Activated T-cell treated with anti-CD3 and anti-CD28 coated beads for 4 hours (primary cell): ENCODE results near the gene PTRHD1.

Experiments used
- DNase-seq: peaks from one replicate; pipeline ENCODE4 v3.0.0-alpha.2; 2020

The PTRHD1 gene

DNA sequence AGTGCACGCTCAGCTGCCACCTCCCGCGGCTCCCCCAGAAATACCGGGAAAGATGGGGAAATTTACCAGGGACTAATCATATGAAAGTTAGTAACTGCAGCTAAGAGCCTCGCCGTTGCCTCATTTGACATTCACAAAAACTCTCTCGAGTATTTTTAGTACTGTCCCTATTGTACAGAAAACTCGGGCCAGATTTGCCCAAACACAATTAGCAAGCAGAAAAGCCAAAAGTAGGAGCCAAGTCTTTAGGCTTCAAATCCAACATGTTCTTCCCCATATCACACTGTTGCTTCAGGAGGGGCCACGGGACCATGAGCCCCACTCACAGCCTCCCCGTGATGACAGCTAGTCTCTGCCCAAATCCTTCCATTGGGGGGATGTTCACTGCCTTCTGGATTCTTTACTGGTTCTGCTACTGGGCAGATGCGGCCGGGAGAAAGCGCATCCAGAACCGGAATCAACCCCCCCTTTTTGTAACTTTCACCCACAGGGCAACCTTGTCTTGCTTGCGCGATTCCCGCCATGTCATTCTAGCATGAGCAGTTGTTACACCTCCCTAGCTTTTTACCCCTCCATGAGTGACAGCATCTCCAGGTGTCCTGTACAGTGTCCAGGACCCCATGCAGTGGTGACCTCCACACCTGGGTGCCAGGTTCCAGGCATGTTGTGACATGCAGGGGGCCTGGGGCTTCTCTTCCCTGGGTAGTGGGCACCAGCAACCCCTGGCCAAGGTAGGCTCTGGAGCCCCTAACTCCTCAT lies 35.2 kb upstream of the PTRHD1 start:
- no peak for DNase-seq

DNA sequence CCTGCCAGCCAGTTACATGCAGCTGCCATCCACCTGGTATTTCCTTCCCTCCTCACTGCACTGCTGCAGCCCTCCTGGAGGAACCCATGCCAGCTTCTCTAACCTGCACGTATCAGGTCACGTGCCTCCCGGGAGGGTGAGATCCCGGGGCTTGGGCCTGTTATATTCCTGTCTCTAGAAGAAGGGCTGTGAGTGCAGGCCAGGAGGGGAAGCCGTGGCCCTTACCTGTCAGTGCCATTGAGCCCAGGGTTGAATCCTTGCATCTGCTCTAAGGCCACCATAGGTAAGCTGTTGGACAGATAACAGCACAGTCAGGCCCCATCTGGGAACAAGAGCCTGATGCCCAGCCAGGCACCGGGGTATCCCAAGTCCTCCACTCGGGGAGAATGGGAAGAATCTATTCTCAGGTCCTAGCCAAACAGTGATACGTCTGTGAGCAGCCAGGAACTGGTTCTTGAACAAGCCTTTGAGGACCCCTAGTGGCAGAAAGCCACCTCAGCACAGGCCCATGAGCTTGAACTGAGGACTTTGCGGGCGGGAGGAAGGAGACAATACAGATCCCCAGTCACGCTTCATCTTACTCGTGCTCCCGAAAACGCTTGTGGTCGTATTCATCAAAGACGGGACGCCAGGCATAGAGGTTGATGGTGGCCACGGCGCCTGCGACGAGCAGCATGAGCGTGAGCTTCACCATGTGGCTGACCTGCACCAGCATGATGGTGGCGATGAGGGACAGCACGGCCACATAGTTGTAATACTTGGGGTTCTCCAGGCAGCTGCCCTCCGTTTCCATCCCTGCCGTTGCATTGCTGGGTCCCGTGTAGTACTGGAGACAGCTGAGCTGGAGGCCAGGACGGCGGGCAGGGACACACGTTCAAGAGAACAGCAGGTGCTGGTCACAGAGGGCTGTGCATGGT lies 34.4 kb upstream of the PTRHD1 start:
- DNase-seq = peak; percentile 63

DNA sequence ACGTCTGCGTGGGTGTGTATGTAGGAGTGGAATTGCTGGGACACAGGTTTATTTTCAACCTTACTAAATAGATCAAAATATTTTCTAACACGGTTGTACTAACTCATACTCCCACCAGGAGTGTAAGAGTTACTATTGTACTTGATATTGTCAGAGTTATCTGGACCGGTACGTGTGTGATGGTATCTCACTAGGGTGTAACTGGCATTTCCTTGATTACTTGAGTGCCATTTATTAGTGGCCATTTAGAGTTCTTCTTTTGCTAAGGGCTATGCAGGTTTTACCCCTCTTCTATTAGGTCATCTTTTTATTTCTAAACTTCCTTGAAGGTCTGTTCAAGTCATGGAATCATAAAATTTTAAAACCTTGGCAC lies 33.6 kb upstream of the PTRHD1 start:
- DNase-seq = no peak

DNA sequence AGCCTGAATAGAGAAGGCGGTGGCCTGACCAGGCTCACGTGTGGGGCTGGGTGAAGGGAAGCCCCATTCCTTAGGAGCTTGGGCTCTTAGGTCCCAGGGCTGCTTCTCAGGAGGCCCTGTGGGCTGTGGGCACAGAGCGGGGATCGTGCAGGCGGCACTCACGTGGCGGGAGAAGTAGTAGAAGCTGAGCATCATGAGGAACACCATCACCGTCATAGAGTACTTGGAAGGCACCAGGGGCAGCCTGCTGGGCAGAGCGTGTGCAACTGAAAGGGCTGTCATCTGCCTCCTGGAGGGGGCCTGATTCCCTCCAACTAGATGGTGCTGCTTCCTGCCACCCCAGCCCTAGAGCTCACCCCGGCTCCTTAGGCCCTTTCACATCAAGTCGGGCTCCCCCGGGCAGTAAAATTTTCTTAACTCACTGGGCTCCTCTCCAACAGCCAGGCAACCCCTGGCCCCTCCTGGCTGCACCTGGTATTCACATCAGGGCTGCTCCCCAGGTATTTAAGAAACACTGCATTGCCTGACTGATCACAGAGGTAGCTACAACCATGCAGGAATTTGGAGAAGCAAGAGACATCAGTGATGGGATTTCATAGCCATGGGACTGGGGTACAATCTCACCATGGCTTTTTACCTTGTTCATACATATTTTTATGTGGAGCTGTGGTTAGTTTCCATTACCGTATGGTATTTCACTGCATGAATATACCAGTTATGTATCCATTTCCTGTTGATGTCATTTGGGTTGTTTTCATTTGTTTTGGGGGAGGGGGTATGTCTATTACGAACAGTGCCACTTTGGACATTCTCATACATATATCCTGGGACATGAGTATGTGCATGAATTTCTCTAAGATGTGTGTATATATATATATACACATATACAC lies 32.9 kb upstream of the PTRHD1 start:
- no peak for DNase-seq

DNA sequence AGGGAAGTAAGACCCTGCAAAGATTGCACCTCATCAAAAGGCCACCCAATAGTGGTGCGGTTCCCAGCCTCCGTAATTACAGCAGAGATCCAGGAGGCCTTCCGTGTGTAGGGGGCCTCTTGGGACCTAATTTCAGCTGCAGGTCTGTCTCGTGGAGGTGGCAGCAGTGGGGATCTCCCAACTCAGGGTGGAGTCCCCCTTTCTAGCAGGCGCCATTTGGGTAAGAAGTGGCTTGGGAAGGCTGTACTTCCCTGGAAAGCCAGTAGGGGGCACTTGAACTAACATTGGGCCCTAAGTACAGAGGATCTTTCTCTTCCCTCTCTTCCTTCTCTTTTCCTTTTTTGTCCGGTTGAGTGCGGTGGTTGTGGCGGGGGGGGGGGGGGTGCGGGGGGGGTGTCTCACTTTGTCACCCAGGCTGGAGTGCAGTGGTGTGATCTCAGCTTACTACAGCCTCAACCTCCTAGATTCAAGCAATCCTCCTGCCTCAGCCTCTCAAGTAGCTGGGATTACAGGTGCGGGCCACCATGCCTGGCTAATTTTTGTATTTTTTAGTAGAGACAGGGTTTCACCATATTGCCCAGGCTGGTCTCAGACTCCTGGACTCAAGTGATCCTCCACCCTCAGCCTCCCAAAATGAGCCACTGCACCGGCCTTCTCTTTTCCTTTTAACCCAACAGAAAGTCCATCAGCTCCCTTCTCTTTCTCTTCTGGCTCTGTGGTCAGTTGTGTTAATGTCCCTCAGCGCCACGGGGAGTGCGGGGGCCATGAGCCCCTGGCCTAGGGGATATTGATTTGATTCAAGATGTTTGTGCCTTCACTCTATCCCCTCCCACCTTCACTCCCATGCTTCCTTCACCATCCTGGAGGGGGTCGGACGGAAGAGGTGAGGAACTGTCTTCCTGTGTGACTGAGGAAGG lies 32.0 kb upstream of the PTRHD1 start:
- DNase-seq = no peak

DNA sequence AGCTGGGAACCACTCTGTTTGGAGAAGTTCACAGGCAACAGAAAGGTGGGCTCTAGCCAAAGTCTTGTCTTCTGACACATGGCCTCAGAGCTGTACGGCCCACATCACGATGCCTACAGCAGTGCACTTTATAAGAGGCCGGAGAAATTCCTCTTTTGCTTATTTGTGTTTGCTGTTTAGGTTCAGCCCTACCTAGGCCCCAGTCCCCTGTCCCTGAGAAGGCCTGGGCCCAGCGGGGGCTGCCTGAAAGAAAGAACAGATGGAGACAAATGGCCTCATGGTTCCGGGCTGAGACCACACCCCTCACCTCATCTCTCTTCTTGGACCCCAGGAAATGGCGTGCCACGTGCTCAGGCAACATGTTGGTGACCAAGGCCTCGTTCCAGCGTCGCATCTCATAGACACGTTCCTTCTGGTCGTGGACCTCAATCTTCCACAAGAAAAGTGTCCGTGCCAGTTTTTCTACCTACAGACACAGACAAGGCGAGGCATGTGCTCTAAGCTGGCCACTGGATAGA lies 30.9 kb upstream of the PTRHD1 start:
- no peak for DNase-seq

DNA sequence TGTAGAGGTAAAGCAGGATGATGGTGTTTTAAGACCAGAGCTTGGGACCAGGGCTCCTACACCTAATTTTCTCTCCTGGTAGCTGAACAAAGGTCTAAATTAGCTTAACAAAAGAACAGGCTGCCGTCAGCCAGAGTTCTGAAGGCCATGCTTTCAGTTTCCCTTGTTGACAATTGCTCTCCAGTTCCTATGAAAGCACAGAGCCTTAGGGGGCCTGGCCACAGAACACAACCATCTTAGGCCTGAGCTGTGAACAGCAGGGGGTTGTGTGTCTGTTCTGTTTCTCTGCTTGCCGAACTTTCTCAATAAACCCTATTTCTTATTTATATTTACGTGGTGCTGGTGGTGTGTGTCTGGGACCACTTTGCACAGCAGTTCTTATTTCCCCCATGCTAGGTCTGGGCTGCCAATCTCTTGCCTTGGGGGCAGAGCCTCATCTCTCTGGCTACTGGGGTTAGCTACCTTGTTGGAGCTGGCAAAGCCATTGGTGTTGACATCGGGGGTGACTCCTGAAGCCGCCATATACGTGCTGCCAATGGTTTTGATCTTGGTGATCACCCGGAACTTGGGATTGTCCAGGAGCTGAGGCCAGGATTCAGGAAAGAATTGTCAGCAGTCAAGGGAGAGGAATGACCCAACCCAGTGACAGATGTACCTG lies 29.0 kb upstream of the PTRHD1 start:
- DNase-seq = no peak

DNA sequence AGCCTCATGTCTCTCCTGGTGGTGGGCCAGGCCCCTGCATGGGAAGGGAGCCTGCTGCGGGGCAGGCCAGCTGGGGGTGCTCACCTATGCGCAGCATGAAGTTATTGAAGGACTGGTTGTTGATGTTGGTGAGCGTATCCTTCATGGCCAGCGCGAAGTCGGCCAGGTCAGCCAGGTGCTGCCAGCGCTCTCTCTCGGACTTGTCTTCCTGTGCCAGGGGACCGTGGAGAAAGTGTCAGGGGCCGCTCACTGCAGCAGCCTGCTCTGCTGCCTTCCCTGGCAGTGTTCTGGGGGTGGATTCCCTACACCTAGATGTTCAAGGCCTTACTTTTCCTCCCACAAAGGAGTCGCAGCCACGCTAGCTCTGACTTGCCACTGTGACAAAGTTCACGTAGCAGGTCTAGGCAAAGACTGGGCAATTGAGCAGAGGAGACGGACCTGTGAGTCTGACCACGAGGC lies 28.3 kb upstream of the PTRHD1 start:
- DNase-seq = no peak

DNA sequence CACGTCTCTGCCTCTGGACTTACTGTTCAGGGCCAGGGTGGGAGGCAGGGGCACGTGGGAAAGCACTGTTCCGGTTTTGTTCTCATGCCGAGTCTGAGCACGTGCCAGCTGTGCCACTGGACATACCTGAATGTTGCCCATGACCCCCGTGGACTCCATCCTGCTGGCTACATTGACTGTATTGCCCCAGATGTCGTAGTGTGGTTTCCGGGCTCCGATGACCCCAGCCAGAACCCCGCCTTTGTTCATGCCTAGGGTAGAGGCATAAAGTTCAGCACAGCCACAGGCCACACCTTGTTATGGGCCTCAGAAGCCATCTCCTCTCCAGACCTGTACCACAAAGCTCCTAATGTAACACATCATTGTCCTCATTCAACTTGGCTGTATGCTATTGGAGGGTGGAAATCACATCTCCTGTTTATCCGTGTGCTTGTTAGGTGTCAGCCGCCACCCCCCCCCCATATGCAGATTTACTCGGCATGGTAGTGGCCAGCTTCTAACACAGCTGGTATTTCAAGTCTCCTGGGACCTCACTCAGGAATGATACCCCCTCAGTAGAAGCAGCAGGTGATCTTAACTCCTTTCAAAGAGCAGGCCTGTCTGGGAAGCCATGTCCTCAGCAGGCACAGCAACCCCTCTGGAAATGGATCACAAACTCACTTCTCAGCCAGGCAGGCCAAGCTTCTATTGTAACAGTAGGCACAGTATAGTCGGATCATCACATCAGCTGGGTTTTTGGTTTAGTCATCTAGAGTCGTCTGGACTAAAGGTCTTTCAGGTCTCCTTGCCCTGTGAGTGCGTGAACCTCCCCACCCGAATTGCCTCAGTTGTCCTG lies 27.6 kb upstream of the PTRHD1 start:
- no peak for DNase-seq

DNA sequence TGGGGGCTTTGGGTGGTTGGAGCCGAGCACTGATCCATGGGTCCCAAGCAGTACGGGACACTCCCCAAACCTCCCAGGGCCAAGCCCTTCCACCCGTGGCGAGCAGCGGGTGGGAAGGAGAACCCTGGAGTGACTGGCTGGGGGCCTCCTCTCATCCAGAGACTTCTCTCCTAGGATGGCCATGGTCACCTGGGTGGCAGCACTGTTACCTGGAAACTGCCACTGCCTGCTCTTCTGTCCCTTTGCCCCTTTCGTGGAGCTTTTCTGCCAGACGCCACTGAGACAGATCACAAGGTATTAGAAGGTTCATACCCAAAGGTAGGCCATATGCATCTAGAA lies 27.0 kb upstream of the PTRHD1 start:
- no peak for DNase-seq

DNA sequence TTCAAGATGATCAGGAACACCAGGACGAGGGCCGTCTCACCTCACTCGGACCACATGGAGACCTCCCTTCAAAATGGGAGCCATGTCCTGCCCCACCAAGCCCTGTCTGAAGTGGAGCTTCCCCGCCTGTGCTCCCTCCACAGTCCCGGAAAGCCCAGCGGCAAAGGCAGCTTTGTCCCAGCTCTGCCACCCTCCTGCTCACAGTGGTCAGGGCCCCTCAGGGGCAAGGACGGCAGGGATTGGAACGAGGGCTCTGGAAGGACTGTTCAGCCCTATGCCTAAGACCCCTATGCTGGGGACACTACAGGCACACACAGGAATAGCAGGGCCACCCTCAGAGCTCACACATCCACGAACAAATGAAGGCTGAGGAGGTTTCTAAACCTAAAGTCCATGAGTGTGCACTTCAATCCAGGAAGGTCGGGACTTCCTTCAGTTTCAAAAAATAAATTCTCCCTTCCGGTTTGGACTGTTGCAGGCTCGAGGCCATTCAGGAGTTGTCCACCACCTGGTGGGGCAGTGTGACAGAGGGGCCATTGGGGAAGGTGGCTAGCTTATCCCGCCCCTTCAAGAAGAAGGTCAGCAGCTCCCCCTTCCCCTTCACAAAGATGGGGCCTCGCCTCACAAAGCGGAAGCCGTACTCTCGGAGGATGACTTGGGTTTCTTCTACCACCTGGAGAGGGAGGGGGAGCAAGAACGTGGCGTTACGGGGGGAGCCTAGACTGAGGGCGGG lies 26.4 kb upstream of the PTRHD1 start:
- no peak for DNase-seq

DNA sequence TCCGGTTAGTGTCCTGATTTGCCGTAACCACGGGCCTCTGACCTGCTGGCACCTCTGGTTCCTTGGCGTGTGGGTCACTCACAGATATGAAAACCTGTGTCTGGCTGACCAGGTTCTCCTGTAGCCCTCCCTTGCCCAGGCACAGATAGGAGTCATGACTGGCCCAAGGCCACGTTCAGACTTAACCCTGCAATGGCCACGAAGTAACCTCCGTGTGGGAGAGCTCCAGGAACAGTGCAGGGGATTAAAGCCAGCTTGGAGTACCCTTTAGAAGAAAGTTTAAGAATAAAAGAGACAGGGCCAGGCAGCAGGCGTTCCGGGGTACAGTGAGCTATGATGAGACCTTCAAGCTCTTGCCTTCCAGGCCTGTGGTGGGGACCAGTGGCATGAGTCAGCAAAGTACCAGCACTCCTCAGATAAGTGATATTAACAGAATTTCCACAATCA lies 25.6 kb upstream of the PTRHD1 start:
- DNase-seq = no peak

DNA sequence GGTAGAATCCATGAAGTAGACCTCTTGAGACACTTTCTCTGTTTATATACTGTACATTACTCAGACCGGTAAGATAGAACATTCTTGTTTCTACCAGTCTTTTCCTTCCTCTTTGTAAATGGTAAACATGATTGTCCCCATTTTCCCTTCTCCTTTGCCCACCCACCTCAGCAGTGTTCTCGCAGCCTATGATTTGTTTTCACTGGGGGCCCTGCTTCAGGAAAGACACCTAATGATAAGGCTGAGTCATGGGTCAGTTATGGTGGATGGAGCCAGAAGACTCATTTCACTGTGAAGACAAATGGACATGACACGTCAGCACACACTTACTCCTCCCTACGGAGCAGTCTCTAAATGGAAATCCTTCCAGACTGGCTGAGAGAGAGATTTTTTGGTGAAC lies 23.7 kb upstream of the PTRHD1 start:
- DNase-seq = no peak

DNA sequence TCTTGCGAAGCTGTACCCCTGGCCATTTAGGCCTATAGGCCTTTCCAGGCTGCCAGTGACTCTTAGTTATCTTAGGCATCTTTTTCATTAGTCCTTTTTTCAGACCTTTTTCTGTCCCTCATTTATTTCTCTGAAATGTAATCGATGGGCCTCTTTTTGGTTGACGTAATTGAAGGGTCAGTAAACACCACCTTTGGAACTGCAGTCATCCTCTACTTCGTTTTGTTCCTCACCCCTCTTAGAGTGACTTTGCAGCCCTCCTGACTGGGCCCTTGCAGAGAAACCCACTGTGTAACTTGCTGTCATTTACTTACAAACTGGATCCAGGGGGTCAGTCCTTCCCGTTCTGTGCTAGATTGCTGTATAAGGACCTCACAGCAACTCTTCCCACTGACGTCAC lies 23.2 kb upstream of the PTRHD1 start:
- no peak for DNase-seq

DNA sequence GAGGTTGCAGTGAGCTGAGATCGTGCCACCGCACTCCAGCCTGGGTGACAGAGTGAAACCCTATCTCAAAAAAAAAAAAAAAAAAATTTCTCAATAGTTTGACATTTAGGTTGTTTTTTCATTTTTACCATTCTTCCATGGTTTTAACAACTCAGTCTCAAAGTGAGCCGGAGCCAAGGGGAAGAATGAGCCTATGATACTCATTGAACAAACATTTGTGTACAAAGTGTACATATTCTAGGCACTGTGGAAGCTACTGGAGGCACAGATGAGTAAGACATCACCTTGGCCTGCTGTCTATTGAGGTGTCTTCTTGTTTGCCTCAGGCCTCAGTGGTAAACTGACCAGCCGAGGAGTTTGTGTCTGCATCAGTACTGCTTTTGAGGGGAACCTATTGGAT lies 22.0 kb upstream of the PTRHD1 start:
- no peak for DNase-seq

DNA sequence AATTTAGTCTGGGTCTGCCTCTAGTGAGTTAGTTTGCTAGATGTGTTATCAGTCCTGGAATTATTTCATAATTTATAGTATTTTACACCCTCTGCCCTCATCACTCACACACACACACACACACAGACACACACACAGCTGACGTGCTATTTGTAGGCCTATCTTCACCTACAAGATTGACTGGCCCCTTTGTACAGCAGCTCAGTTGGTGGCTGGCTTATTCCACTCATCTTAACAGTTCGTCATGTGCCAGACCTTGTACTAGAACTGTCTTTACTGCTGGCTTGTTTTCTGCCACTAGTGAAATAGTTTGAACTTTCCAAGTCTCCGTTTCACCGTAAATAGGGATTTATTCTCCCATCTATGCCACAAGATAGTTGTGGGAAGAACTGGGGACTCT lies 21.3 kb upstream of the PTRHD1 start:
- no peak for DNase-seq

DNA sequence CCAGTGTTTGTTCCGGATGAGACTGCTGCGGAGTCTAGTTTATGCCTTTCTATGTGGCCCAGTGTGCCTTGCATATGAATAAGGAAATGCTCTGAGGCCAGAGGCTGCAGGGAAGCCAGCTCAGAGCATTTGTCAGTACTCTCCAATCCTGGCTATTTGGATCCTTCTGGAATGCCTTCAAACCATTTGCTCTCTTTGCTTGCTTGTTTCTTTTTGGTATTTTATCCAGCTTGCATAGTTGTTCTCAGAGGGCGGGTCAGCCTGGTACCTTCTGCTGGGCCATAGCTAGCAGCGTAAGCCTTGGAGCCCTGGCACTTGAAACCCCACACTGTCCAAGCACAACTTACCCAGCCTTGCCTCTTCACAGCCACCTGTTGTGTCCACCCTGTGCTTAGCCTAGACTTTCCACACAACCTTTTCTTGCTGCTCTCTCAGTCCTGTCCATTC lies 20.5 kb upstream of the PTRHD1 start:
- DNase-seq = no peak

DNA sequence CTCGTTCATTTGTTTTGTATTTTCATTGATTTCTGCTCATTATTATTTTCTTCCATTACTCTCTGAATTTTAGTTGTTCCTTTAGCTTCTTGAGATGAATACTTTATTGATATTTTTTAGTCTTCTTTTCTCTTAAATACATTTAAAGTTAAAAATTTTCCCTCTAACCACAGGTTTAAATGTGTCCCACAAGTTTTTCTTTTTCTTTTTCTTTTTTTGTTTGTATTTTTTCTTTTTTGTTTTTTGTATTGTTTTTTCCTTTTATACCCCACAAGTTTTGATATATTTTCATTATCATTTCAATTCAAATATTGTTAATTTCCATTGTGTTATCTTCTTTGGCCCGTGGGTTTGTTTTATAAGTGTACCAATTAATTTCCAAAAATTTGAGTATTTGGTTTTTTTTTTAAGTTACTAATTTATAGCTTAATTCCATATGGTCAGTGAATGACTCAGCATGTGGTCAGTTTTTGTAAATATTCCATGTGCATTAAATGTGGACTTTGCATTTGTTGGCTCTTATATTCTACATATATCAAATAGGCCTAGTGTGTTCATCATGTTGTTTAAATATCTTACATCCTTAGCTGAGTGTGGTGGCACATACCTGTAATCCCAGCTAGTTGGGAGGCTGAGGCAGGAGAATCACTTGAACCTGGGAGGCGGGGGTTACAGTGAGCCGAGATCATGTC lies 16.3 kb upstream of the PTRHD1 start:
- no peak for DNase-seq

DNA sequence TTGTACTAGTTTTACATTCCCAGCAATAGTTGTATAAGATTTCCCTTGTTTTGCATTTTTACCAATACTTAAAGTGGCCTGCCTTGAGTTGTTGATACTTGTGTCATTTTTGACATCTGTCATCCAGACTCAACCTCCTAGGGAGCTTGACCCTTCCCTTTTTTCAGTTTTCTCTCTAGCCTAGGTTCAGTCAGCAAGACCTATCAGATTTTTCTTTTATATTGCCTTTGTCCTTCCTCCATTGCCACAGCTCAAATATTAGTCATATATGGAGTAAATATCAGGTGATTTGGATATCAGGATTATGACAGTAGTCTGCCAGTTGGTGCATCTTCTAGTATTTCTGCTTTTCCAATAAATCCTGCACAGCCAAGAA lies 13.5 kb upstream of the PTRHD1 start:
- no peak for DNase-seq
